DMS79 treated with DMSO at 0.1 percent for 48 hours (cell line): ENCODE results near the gene HBD.
"Not testable (repeated sequence)": the region's sequence is repeated elsewhere in the genome, so short reads cannot be mapped to it uniquely, and the experiment has no call there.

Experiments used
- DNase-seq: peaks from one replicate; lab custom pipeline; 2025; lab: John Stamatoyannopoulos, UW

The HBD gene

DNA sequence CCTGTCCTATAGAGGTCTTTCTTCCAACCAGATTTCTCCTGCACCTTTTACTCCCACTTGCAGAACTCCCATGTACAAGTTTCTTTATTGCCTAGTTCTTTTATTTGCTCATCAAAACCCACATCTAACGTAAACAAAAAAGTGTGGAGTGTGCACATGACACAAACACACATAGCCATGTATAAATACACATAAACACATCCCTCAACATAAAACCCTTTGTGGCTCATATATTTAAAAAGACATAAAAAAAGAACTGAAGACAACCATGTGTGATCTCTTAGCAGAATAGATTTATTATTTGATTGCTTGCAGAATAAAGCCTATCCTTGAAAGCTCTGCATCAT is 18.6 kb upstream of the HBD start:
- DNase-seq, result no peak

GRCh38 chr11:5252192-5252918 is 18.1 kb upstream of the HBD start:
- no peak for DNase-seq

DNA sequence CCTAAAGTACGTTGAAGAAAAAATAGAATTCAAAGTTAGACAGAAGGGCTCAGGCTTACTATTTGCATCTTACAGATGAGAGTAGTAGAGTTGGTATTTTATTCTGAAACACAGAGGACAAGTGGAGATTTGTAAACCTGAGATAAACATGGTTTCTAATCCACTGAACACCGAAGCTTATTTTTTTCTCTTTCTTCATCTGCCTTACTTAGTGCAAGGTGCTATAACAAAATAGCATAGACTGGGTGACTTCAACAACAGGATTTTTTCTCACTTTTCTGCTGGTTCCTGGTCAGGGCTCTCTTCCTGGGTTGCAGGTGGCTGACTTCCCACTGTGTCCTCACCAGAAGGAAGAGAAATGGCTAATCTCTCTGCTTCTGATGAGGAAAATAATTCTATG is 17.5 kb upstream of the HBD start:
- DNase-seq, result no peak

GRCh38 chr11:5250543-5251204 is 16.4 kb upstream of the HBD start:
- DNase-seq, result no peak

DNA sequence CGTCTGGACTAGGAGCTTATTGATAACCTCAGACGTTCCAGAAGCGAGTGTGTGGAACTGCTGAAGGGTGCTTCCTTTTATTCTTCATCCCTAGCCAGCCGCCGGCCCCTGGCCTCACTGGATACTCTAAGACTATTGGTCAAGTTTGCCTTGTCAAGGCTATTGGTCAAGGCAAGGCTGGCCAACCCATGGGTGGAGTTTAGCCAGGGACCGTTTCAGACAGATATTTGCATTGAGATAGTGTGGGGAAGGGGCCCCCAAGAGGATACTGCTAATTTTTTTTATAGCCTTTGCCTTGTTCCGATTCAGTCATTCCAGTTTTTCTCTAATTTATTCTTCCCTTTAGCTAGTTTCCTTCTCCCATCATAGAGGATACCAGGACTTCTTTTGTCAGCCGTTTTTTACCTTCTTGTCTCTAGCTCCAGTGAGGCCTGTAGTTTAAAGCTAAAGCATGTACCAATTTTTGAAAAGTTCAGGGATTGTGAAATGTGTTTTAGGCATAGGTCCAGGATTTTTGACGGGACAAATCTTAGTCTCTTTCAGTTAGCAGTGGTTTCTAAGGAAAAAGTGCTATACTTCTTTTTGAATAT is 15.6 kb upstream of the HBD start, which contains the start of gene HBG1:
Gene HBG1 (minus strand): TSS at position 51 of the 590 bp plus-strand sequence. CDS start 53 bp downstream, outside the sequence.
- not testable (repeated sequence) for DNase-seq

- not testable (repeated sequence) for DNase-seq
These were observed 14.2 kb upstream of the HBD start for GRCh38 chr11:5248498-5248897.

GRCh38 chr11:5247472-5248192 is 13.3 kb upstream of the HBD start:
- DNase-seq, result no peak

- DNase-seq, result no peak
These were observed 12.6 kb upstream of the HBD start for GRCh38 chr11:5246772-5247471.

GRCh38 chr11:5245155-5245554 is 10.9 kb upstream of the HBD start:
- no peak for DNase-seq

DNA sequence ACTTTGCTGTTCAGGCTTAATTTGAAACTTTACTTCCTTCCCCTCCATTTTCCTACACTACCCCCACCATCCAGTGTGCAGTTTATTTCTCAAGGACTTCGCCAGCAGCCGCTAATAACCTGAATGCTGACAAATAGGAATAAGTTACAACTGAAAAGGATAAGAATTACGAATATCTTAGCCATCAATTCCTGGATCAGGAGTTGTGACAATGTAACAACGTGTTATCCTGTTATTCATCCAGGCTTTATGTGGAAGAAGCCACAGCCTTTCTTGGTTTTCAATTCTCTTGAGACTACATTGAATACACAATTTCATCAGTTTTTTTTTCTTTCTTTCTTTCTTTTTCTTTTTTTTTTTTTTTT is 9.5 kb upstream of the HBD start:
- DNase-seq, result no peak

- no peak for DNase-seq
These were observed 8.9 kb upstream of the HBD start for GRCh38 chr11:5242933-5243815.

- no peak for DNase-seq
These were observed 7.9 kb upstream of the HBD start for GRCh38 chr11:5242208-5242607.

- DNase-seq, result no peak
These were observed 7.2 kb upstream of the HBD start for GRCh38 chr11:5241458-5241857.

DNA sequence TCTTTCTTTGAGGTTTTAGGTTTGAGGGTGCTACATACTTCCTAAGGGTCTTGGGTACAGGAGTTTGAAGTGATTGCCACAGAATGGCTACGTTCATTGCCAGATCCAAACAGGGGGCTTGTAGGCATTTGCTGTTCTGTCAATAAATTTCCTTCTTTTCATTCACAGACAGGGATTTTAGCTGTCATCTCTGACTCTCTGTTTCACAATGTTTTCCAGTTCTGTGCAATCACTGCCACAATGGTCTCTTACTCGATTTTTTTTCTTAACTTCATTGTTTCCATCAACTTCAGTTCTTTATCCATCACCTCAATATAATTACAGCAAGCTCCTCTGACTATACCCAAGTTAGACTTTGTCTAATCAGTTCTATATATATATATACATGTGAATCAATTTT is 6.2 kb upstream of the HBD start:
- no peak for DNase-seq

GRCh38 chr11:5240056-5240455 is 5.8 kb upstream of the HBD start:
- DNase-seq, result no peak

DNA sequence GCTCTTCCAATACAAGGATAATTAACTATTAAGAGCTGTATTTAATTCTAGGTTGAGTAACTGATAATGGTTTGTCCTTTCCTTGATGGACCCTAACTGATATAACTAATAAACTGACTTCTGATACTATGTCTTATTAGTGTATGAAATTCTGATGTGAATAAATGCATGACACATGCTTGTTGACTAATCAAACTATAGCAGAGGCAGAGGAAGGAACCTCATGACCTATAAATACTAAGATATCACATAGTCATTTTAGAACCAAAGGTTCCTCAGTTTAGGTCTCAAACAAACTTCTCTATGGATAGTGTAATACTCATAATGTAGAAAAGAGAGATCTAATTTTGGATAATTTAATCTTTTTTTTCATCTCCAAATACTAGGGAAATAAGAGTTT is 4.8 kb upstream of the HBD start:
- DNase-seq, result no peak

DNA sequence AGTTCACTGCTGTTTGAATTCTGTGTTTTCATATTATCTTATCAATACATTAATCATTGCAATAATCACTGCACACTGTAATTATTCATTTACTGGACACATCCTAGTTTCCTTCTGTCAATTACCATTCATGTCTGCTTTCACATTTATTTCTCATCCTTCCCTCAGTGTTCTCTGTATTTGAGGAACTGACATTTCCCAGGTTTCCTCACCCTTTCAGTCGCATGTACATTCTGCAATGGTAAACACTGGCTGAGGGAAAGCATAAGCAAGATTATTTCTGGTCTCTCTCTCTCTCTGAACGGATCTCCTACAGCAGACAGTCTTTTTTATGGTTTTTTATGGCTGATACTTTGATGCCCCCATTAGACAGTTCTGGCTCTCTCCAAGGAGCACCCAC is 4.2 kb upstream of the HBD start:
- DNase-seq, result no peak

- DNase-seq, result no peak
These were observed 3.1 kb upstream of the HBD start for GRCh38 chr11:5237420-5237819.

DNA sequence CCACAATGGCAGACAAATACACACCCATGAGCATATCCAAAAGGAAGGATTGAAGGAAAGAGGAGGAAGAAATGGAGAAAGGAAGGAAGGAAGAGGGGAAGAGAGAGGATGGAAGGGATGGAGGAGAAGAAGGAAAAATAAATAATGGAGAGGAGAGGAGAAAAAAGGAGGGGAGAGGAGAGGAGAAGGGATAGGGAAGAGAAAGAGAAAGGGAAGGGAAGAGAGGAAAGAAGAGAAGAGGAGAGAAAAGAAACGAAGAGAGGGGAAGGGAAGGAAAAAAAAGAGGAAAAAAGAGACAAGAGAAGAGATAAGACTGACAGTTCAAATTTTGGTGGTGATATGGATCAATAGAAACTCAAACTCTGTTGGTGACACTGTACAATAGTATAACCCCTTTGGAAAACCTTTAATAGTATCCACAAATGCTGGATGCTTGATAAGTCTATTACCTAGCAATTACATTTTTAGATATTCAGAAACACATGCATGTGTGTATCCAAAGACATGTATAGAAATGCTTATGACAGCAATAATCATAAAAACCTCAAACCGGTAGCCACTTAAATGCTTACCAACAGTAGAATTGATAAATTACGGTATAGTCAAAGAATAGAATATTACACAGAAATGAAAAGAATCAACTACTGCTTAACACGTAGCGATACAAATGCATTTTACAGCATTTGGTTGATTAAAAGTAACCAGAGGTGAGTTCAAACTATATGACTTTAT is 1.2 kb upstream of the HBD start:
- DNase-seq, result no peak

- DNase-seq, result no peak
These were observed 976 bp downstream of the HBD start for GRCh38 chr11:5233307-5233706.

GRCh38 chr11:5232821-5233220 is 1.5 kb downstream of the HBD start:
- no peak for DNase-seq
